Measurements from ENCODE around the gene KCP. TPM values are rescaled to one million over a fixed set of nuclear protein-coding genes. Genes with fewer than 3 reads are reported as not detected.

KCP gene
- total and polyA plus RNA-seq, 2 of the 13 experiments (the other 11 are each of a cell fraction or from before 2014, with no cell fraction given) = 0.37 to 1.0 TPM

GRCh38 chr7:128862571-128863432 is 47.7 kb downstream of the KCP start, which contains the start of gene ATP6V1F (continued):
- TF ChIP-seq ZFP36 (IDR thresholded peaks at IDR 0.05; ENCODE audit: borderline replicate concordance, low read depth, low read length, partially characterized antibody) (no peak), ZFP36L2 (CRISPR knock-in tag; IDR thresholded peaks at IDR 0.05) (no peak), ARID4A (CRISPR knock-in tag; IDR thresholded peaks at IDR 0.05; ENCODE audit: borderline replicate concordance) (peak; percentile 67; the same call in 1 of the 2 replicates), ARID5B (CRISPR knock-in tag; IDR thresholded peaks at IDR 0.05) (no peak; the same call in 1 of the 2 replicates), MAX (IDR thresholded peaks at IDR 0.05) (peak; percentile 4), MIER2 (CRISPR knock-in tag; IDR thresholded peaks at IDR 0.05) (no peak), JUNB (CRISPR knock-in tag; IDR thresholded peaks at IDR 0.05; ENCODE audit: borderline replicate concordance) (no peak), ZNF282 (IDR thresholded peaks at IDR 0.05; ENCODE audit: partially characterized antibody) (no peak)
- TF ChIP-seq, protein P1, sequence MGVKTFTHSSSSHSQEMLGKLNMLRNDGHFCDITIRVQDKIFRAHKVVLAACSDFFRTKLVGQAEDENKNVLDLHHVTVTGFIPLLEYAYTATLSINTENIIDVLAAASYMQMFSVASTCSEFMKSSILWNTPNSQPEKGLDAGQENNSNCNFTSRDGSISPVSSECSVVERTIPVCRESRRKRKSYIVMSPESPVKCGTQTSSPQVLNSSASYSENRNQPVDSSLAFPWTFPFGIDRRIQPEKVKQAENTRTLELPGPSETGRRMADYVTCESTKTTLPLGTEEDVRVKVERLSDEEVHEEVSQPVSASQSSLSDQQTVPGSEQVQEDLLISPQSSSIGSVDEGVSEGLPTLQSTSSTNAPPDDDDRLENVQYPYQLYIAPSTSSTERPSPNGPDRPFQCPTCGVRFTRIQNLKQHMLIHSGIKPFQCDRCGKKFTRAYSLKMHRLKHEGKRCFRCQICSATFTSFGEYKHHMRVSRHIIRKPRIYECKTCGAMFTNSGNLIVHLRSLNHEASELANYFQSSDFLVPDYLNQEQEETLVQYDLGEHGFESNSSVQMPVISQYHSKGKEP (CRISPR knock-in tag; IDR thresholded peaks at IDR 0.05) = no peak
- TF ChIP-seq, protein P2, sequence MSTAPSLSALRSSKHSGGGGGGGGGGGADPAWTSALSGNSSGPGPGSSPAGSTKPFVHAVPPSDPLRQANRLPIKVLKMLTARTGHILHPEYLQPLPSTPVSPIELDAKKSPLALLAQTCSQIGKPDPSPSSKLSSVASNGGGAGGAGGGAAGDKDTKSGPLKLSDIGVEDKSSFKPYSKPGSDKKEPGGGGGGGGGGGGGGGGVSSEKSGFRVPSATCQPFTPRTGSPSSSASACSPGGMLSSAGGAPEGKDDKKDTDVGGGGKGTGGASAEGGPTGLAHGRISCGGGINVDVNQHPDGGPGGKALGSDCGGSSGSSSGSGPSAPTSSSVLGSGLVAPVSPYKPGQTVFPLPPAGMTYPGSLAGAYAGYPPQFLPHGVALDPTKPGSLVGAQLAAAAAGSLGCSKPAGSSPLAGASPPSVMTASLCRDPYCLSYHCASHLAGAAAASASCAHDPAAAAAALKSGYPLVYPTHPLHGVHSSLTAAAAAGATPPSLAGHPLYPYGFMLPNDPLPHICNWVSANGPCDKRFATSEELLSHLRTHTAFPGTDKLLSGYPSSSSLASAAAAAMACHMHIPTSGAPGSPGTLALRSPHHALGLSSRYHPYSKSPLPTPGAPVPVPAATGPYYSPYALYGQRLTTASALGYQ (CRISPR knock-in tag; IDR thresholded peaks at IDR 0.05) = no peak
- TF ChIP-seq, protein P3, sequence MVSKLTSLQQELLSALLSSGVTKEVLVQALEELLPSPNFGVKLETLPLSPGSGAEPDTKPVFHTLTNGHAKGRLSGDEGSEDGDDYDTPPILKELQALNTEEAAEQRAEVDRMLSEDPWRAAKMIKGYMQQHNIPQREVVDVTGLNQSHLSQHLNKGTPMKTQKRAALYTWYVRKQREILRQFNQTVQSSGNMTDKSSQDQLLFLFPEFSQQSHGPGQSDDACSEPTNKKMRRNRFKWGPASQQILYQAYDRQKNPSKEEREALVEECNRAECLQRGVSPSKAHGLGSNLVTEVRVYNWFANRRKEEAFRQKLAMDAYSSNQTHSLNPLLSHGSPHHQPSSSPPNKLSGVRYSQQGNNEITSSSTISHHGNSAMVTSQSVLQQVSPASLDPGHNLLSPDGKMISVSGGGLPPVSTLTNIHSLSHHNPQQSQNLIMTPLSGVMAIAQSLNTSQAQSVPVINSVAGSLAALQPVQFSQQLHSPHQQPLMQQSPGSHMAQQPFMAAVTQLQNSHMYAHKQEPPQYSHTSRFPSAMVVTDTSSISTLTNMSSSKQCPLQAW (CRISPR knock-in tag; IDR thresholded peaks at IDR 0.05) = peak; percentile 66; the same call in 1 of the 2 replicates
- TF ChIP-seq, protein P4, sequence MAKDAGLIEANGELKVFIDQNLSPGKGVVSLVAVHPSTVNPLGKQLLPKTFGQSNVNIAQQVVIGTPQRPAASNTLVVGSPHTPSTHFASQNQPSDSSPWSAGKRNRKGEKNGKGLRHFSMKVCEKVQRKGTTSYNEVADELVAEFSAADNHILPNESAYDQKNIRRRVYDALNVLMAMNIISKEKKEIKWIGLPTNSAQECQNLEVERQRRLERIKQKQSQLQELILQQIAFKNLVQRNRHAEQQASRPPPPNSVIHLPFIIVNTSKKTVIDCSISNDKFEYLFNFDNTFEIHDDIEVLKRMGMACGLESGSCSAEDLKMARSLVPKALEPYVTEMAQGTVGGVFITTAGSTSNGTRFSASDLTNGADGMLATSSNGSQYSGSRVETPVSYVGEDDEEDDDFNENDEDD (CRISPR knock-in tag; IDR thresholded peaks at IDR 0.05; ENCODE audit: borderline replicate concordance) = peak; percentile 76
